ENCODE measurements around the gene GRIN2A. TPM values are rescaled to one million over a fixed set of nuclear protein-coding genes. Genes with fewer than 3 reads are reported as not detected.

GRIN2A gene
- total RNA-seq, 4 donors from 2014 or later, result 0.13 to 1.2 (median 0.30) TPM

GRCh38 chr16:9869776-9870175, 312.5 kb downstream of the GRIN2A start:
- no peak for DNase-seq (ENCODE audit: low spot score)
- ATAC-seq (ENCODE audit: low FRiP score), result no peak
- no peak for TF ChIP-seq CTCF (IDR thresholded peaks at IDR 0.05)

GRCh38 chr16:9868606-9869149, 313.6 kb downstream of the GRIN2A start:
- TF ChIP-seq CTCF (IDR thresholded peaks at IDR 0.05), result no peak
- ATAC-seq (ENCODE audit: low FRiP score), result no peak
- DNase-seq (ENCODE audit: low spot score), result no peak

- no peak for TF ChIP-seq CTCF (IDR thresholded peaks at IDR 0.05)
- ATAC-seq (ENCODE audit: low FRiP score) (no peak), DNase-seq (ENCODE audit: low spot score) (no peak)
Measured at GRCh38 chr16:9867176-9867575, 315.1 kb downstream of the GRIN2A start.

- TF ChIP-seq CTCF (IDR thresholded peaks at IDR 0.05), result no peak
- ATAC-seq (ENCODE audit: low FRiP score), result no peak
Measured at GRCh38 chr16:9864461-9864860, 317.8 kb downstream of the GRIN2A start.

GRCh38 chr16:9862327-9862726, 319.9 kb downstream of the GRIN2A start:
- ATAC-seq (ENCODE audit: low FRiP score), result no peak
- no peak for DNase-seq (ENCODE audit: low spot score)
- no peak for TF ChIP-seq CTCF (IDR thresholded peaks at IDR 0.05)

More at GRCh38 chr16:9864461-9864860, 317.8 kb downstream of the GRIN2A start:
- no peak for DNase-seq (ENCODE audit: low spot score)

GRCh38 chr16:9860876-9861275, 321.4 kb downstream of the GRIN2A start:
- no peak for DNase-seq (ENCODE audit: low spot score)
- TF ChIP-seq CTCF (IDR thresholded peaks at IDR 0.05), result no peak
- ATAC-seq (ENCODE audit: low FRiP score), result no peak

GRCh38 chr16:9859701-9860327, 322.4 kb downstream of the GRIN2A start:
- TF ChIP-seq CTCF (IDR thresholded peaks at IDR 0.05), result no peak
- ATAC-seq (ENCODE audit: low FRiP score) (no peak), DNase-seq (ENCODE audit: low spot score) (no peak)

Data from omental fat pad (tissue), 4 donors.